Epithelial cell of proximal tubule (primary cell): ENCODE results near the gene WDR54. TPM values are rescaled to one million over a fixed set of nuclear protein-coding genes. Genes with fewer than 3 reads are reported as not detected.
A peak's percentile ranks its signal among the peaks of the same experiment; 100 is the strongest.

Source experiments
- DNase-seq: peaks from one replicate; pipeline ENCODE4 v3.0.0-alpha.2; 2011; ENCODE audit warnings: low read depth
- H3K4me3 ChIP-seq: 2 replicates; pipeline ENCODE4 v1.5.1; 2011; ENCODE audit warnings: low read depth, mild to moderate bottlenecking, low read length
- CTCF ChIP-seq: conservative IDR thresholded peaks from 2 replicates; pipeline ENCODE4 v1.5.1; 2012; ENCODE audit warnings: low read depth, mild to moderate bottlenecking, low read length
- total RNA-seq: library from RNA; depleted of rRNA; stranded (reverse); fragments of >200 nt; gene quantifications from 2 replicates; pipeline ENCODE4 v1.2.3, GENCODE V29; 2015

The WDR54 gene
- total RNA-seq, 1 donor from 2014 or later = 61.7 TPM

- no peak for DNase-seq
- H3K4me3 ChIP-seq = no peak overlapping the region
- peak; percentile 41 for TF ChIP-seq CTCF
Observed at GRCh38 chr2:74474899-74475298, 53.4 kb downstream of the WDR54 start.

Other genes starting within 250 kb of the WDR54 start
- gene MOB1A, start 242.9 kb upstream of the WDR54 start, total RNA-seq = 70.4 and 87.2 TPM in 2 replicates
- gene MTHFD2, start 223.1 kb upstream of the WDR54 start, total RNA-seq = 57.0 and 126 TPM in 2 replicates
- gene SLC4A5, start 78.3 kb upstream of the WDR54 start, total RNA-seq = under 0.01 and 0.14 TPM in 2 replicates
- gene DCTN1, start 41.4 kb upstream of the WDR54 start, total RNA-seq = 93.1 and 96.3 TPM in 2 replicates
- gene C2orf81, start 111 bp upstream of the WDR54 start, total RNA-seq = 2.7 and 4.1 TPM in 2 replicates
- gene RTKN, start 20.2 kb downstream of the WDR54 start, total RNA-seq = 77.3 and 85.3 TPM in 2 replicates
- 5.3 and 7.0 TPM in 2 replicates for gene INO80B, start 33.4 kb downstream of the WDR54 start, total RNA-seq
- 36.2 and 84.3 TPM in 2 replicates for gene WBP1, start 36.7 kb downstream of the WDR54 start, total RNA-seq
- gene MOGS, start 43.7 kb downstream of the WDR54 start, total RNA-seq = 63.1 and 83.1 TPM in 2 replicates
- gene MRPL53, start 51.0 kb downstream of the WDR54 start, total RNA-seq = 34.2 and 61.1 TPM in 2 replicates
- 3.9 and 5.8 TPM in 2 replicates for gene CCDC142, start 61.3 kb downstream of the WDR54 start, total RNA-seq
- gene TTC31, start 61.4 kb downstream of the WDR54 start, total RNA-seq = 13.5 and 20.9 TPM in 2 replicates
- gene LBX2, start 77.9 kb downstream of the WDR54 start, total RNA-seq = 1.3 and 1.7 TPM in 2 replicates
- 16.3 and 21.6 TPM in 2 replicates for gene PCGF1, start 86.0 kb downstream of the WDR54 start, total RNA-seq
- not detected in 2 replicates for gene TLX2, start 92.7 kb downstream of the WDR54 start, total RNA-seq
- not detected in 2 replicates for gene DQX1, start 104.5 kb downstream of the WDR54 start, total RNA-seq
- 86.4 and 136 TPM in 2 replicates for gene AUP1, start 108.0 kb downstream of the WDR54 start, total RNA-seq
- 25.1 and 42.0 TPM in 2 replicates for gene HTRA2, start 108.2 kb downstream of the WDR54 start, total RNA-seq
- gene LOXL3, start 132.2 kb downstream of the WDR54 start, total RNA-seq = 5.9 and 6.6 TPM in 2 replicates
- 30.5 and 35.7 TPM in 2 replicates for gene DOK1, start 133.0 kb downstream of the WDR54 start, total RNA-seq
- 1.7 and 2.5 TPM in 2 replicates for gene M1AP, start 226.6 kb downstream of the WDR54 start, total RNA-seq
- 10.3 and 13.8 TPM in 2 replicates for gene SEMA4F, start 232.5 kb downstream of the WDR54 start, total RNA-seq